Neural cell (in vitro differentiated cells): Measurements from ENCODE around the gene ZNF638.

Experiments used
- CTCF ChIP-seq: fragments of 450-650 bp; IDR thresholded peaks from 2 replicates; pipeline ENCODE4 v1.5.1; 2014; ENCODE audit warnings: antibody characterized with exemption, mild to moderate bottlenecking, moderate library complexity; ENCODE audit not compliant: poor library complexity, severe bottlenecking
- EP300 ChIP-seq: fragments of 450-650 bp; conservative IDR thresholded peaks from 2 replicates; pipeline ENCODE4 v1.6.1; 2014; ENCODE audit warnings: antibody characterized with exemption, mild to moderate bottlenecking, moderate library complexity; ENCODE audit not compliant: poor library complexity, severe bottlenecking
- EZH2 ChIP-seq: fragments of 200-600, 300-800 bp; shearing (Covaris generic), sonication (generic); IDR thresholded peaks from 2 replicates; pipeline ENCODE4 v1.6.1; 2014; ENCODE audit warnings: antibody characterized with exemption, low read length, borderline replicate concordance, mild to moderate bottlenecking; ENCODE audit not compliant: insufficient read depth, poor library complexity, severe bottlenecking
- MXI1 ChIP-seq: fragments of 450-650 bp; conservative IDR thresholded peaks from 2 replicates; pipeline ENCODE4 v1.6.1; 2014; ENCODE audit warnings: antibody characterized with exemption, mild to moderate bottlenecking; ENCODE audit not compliant: poor library complexity, severe bottlenecking
- POLR2AphosphoS5 ChIP-seq: IDR thresholded peaks from 2 replicates; pipeline ENCODE4 v1.6.1; 2012
- RAD21 ChIP-seq: fragments of 450-650 bp; conservative IDR thresholded peaks from 2 replicates; pipeline ENCODE4 v1.6.1; 2014; ENCODE audit warnings: antibody characterized with exemption, mild to moderate bottlenecking, moderate library complexity
- REST ChIP-seq: IDR thresholded peaks from 2 replicates; pipeline ENCODE4 v1.6.1; 2012; ENCODE audit warnings: borderline replicate concordance
- SMC3 ChIP-seq: fragments of 450-650 bp; conservative IDR thresholded peaks from 2 replicates; pipeline ENCODE4 v1.6.1; 2014; ENCODE audit warnings: antibody characterized with exemption, mild to moderate bottlenecking, moderate library complexity; ENCODE audit not compliant: poor library complexity
- TAF1 ChIP-seq: IDR thresholded peaks from 2 replicates; pipeline ENCODE4 v1.6.1; 2012; ENCODE audit warnings: low read depth

- TF ChIP-seq CTCF (no peak), REST (no peak), TAF1 (no peak), RAD21 (no peak), EZH2 (no peak), MXI1 (no peak), POLR2AphosphoS5 (no peak), EP300 (no peak), SMC3 (no peak)
These were observed 79.1 kb downstream of the ZNF638 start for GRCh38 chr2:71410696-71411095.
